Liver (tissue), 3 donors: ENCODE data around the gene IQCF2.

Source experiments
- ATF3 ChIP-seq: IDR thresholded peaks from 2 replicates; pipeline ENCODE4 v1.6.1; 2016; ENCODE audit warnings: antibody characterized with exemption
- EGR1 ChIP-seq, 2 donors: IDR thresholded peaks; 2 replicates each; pipeline ENCODE4 v1.6.1; 2016 to 2018; ENCODE audit warnings: antibody characterized with exemption in 2 of 2, low read depth in 2 of 2
- FOXA2 ChIP-seq: IDR thresholded peaks from 2 replicates; pipeline ENCODE4 v1.6.1; 2016; ENCODE audit warnings: antibody characterized with exemption
- GABPA ChIP-seq, 2 donors: IDR thresholded peaks in 1 of 2; conservative IDR thresholded peaks in 1 of 2; 2 replicates each; pipeline ENCODE4 v1.6.1; 2016; ENCODE audit warnings: antibody characterized with exemption in 2 of 2, mild to moderate bottlenecking in 1 of 2, moderate library complexity in 1 of 2
- HNF4G ChIP-seq: IDR thresholded peaks from 2 replicates; pipeline ENCODE4 v1.6.1; 2016; ENCODE audit warnings: antibody characterized with exemption
- MAX ChIP-seq: IDR thresholded peaks from 2 replicates; pipeline ENCODE4 v1.6.1; 2016; ENCODE audit warnings: antibody characterized with exemption
- RAD21 ChIP-seq, 2 donors: IDR thresholded peaks; 2 replicates each; pipeline ENCODE4 v1.6.1; 2016; ENCODE audit warnings: antibody characterized with exemption in 2 of 2, mild to moderate bottlenecking in 2 of 2
- RXRA ChIP-seq, 2 donors: IDR thresholded peaks; 2 replicates each; pipeline ENCODE4 v1.6.1; 2017 to 2018; ENCODE audit warnings: antibody characterized with exemption in 2 of 2, mild to moderate bottlenecking in 1 of 2
- SP1 ChIP-seq: IDR thresholded peaks from 2 replicates; pipeline ENCODE4 v1.6.1; 2018; ENCODE audit warnings: antibody characterized with exemption, mild to moderate bottlenecking
- TAF1 ChIP-seq: conservative IDR thresholded peaks from 2 replicates; pipeline ENCODE4 v1.6.1; 2016; ENCODE audit warnings: antibody characterized with exemption, mild to moderate bottlenecking
- YY1 ChIP-seq: IDR thresholded peaks from 2 replicates; pipeline ENCODE4 v1.6.1; 2016; ENCODE audit warnings: antibody characterized with exemption, mild to moderate bottlenecking
- TF ChIP-seq, protein P1 (sequence below): fragments of 150-350 bp; IDR thresholded peaks from 2 replicates; pipeline ENCODE4 v1.5.1; 2017; ENCODE audit warnings: improper control_type of control experiment, low read depth, low read length; ENCODE audit not compliant: missing input control
- TF ChIP-seq, protein P2 (sequence below): IDR thresholded peaks from 2 replicates; pipeline ENCODE4 v1.6.1; 2016; ENCODE audit warnings: antibody characterized with exemption, mild to moderate bottlenecking
- donor health status: healthy.
- donor health status: healthy.

- TF ChIP-seq, protein P1, sequence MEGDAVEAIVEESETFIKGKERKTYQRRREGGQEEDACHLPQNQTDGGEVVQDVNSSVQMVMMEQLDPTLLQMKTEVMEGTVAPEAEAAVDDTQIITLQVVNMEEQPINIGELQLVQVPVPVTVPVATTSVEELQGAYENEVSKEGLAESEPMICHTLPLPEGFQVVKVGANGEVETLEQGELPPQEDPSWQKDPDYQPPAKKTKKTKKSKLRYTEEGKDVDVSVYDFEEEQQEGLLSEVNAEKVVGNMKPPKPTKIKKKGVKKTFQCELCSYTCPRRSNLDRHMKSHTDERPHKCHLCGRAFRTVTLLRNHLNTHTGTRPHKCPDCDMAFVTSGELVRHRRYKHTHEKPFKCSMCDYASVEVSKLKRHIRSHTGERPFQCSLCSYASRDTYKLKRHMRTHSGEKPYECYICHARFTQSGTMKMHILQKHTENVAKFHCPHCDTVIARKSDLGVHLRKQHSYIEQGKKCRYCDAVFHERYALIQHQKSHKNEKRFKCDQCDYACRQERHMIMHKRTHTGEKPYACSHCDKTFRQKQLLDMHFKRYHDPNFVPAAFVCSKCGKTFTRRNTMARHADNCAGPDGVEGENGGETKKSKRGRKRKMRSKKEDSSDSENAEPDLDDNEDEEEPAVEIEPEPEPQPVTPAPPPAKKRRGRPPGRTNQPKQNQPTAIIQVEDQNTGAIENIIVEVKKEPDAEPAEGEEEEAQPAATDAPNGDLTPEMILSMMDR, result no peak
- no peak for TF ChIP-seq GABPA (IDR thresholded peaks at IDR 0.05 in 1 of 2, conservative IDR thresholded peaks at IDR 0.05 in 1 of 2)
- no peak for TF ChIP-seq SP1
- no peak for TF ChIP-seq ATF3
- TF ChIP-seq EGR1 (IDR thresholded peaks at IDR 0.05; ENCODE audit: low read depth in 2 of 2), result no peak
- TF ChIP-seq HNF4G, result no peak
- no peak for TF ChIP-seq MAX
- TF ChIP-seq TAF1, result no peak
- TF ChIP-seq RAD21 (IDR thresholded peaks at IDR 0.05), result no peak
- TF ChIP-seq YY1, result no peak
- TF ChIP-seq, protein P2, sequence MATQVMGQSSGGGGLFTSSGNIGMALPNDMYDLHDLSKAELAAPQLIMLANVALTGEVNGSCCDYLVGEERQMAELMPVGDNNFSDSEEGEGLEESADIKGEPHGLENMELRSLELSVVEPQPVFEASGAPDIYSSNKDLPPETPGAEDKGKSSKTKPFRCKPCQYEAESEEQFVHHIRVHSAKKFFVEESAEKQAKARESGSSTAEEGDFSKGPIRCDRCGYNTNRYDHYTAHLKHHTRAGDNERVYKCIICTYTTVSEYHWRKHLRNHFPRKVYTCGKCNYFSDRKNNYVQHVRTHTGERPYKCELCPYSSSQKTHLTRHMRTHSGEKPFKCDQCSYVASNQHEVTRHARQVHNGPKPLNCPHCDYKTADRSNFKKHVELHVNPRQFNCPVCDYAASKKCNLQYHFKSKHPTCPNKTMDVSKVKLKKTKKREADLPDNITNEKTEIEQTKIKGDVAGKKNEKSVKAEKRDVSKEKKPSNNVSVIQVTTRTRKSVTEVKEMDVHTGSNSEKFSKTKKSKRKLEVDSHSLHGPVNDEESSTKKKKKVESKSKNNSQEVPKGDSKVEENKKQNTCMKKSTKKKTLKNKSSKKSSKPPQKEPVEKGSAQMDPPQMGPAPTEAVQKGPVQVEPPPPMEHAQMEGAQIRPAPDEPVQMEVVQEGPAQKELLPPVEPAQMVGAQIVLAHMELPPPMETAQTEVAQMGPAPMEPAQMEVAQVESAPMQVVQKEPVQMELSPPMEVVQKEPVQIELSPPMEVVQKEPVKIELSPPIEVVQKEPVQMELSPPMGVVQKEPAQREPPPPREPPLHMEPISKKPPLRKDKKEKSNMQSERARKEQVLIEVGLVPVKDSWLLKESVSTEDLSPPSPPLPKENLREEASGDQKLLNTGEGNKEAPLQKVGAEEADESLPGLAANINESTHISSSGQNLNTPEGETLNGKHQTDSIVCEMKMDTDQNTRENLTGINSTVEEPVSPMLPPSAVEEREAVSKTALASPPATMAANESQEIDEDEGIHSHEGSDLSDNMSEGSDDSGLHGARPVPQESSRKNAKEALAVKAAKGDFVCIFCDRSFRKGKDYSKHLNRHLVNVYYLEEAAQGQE, result no peak
- TF ChIP-seq FOXA2, result no peak
- no peak for TF ChIP-seq RXRA (IDR thresholded peaks at IDR 0.05)
These were observed 45.8 kb upstream of the IQCF2 start for GRCh38 chr3:51815614-51816013.
